GM18909 (cell line): ENCODE measurements around the gene YOD1.

Experiments used
- ATAC-seq: cut with Tn5 transposase; IDR thresholded peaks from one replicate; pipeline ENCODE4 v1.9.1; 2021; ENCODE audit warnings: mild to moderate bottlenecking; ENCODE audit not compliant: unreplicated experiment, poor library complexity

YOD1 gene

GRCh38 chr1:207073906-207074820 is 23.2 kb upstream of the YOD1 start:
- no peak for ATAC-seq

GRCh38 chr1:207072233-207072632 is 21.2 kb upstream of the YOD1 start:
- ATAC-seq = no peak

- ATAC-seq = no peak
Observed at GRCh38 chr1:207071426-207071825, 20.4 kb upstream of the YOD1 start.

DNA sequence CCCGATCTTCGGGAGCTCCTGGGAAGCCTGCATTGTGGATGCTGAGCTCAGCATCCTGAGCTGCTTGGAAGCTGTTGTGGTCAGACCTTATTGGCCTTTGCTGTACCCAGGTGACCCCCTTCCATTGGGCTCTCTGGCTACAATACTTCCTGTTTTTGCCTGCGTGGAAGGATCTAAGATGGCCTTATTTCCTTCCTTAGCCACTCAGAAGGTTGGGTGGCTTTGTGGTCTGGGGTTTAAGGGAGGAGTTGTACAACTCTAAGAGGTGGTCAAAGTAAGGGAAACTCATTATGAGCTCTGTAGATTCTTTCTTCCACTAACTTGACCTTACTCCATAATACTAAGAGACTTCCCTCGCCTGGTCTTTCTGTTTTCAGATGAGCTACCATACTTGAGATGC is 19.8 kb upstream of the YOD1 start:
- ATAC-seq = no peak

GRCh38 chr1:207069858-207070506 is 19.0 kb upstream of the YOD1 start:
- no peak for ATAC-seq

GRCh38 chr1:207069061-207069460 is 18.1 kb upstream of the YOD1 start:
- ATAC-seq = no peak

GRCh38 chr1:207067665-207068064 is 16.7 kb upstream of the YOD1 start:
- ATAC-seq = no peak

DNA sequence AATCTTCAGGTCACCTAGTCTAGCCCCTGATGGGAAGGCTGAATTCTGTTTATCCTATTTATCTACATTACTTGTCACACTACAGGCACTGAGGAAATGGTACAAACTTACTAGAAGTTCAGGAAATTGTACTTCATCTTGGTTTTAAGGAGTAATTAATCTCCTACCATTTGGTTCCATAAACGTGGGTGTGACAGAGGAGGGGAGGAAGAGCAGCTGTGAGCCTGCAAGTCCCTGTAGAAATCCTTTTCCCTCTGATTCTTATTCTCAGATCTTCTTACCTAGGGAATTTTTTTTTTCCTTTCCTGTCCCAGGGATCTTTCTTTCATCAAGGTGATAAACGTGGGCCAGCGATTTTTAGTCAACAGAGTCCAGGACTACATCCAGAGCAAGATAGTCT is 16.2 kb upstream of the YOD1 start:
- no peak for ATAC-seq

DNA sequence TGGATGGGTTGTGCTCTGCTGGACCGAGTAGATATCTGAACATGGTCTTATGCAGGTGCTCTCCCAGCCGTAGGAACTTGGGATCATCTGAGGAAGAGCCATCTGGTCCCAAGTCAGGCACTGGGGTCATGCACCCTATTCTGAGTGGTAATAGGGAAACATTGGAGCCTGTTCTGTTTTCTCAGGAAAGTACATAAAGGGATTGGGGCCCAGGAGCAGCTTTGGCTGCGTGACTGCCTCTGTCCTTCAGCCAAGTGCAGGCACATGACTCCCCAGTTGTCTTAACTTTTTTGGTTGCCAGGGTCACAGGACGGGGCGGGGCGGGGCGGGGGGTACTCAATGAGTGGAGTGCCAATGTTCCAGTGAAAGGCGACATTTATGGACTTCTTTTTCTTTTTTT is 13.6 kb upstream of the YOD1 start:
- ATAC-seq = no peak

DNA sequence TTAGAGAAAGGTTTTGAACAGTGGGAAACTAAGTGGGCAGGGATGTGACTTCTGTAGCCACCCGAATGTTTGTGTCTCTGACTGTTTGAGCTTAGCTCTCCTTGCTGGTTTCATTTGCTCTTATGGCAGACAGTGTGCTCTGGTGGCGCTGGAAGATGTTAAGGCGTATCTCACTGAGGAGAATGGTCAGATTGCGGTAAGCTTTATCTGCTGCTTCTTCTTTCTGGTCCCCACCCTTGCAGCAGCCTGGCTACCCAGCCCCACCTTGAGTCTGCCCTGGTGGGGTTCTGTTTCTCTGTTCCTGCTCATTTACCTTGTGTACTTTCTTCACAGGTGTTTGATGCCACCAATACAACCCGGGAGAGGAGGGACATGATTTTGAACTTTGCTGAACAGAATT is 12.0 kb upstream of the YOD1 start:
- no peak for ATAC-seq

DNA sequence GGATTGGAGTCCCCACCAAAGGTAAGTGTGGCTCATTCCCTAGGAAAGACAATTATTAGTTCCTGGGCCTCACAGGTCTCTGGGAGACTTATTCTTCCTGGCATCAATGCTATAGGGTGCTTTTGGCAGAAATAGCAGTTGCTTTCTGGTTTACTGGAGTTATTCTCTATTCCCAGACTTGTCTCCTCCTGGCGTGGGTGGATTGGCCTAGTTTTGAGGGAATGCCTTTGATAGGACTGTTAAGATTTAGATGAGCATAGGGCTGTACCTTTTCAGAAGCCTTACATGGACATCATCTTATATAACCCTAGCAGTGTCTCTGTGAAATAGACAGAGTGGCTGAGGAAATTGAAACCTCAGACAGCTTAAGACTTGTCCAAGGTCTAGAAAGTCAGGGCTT is 11.1 kb upstream of the YOD1 start:
- no peak for ATAC-seq

DNA sequence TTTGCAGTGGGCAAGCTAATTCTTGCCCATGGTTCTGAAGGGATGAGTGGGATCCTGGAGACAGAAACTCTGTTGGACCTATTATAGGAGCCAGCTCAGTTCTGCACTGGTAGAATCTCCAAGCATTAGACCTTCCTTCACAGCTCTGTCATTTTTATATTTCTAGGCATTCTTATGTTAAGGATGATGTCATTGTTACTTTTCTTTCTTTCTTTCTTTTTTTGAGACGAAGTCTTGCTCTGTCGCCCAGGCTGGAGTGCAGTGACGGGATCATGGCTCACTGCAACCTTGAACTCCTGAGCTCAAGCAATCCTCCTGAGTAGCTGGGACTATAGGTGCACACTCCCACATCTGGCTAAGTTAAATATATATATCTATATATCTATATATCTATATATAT is 9.6 kb upstream of the YOD1 start:
- no peak for ATAC-seq

- ATAC-seq = no peak
Observed at GRCh38 chr1:207059881-207060280, 8.9 kb upstream of the YOD1 start.

- ATAC-seq = no peak
Observed at GRCh38 chr1:207058878-207059867, 8.2 kb upstream of the YOD1 start.

GRCh38 chr1:207058252-207058651 is 7.2 kb upstream of the YOD1 start:
- ATAC-seq = no peak

- ATAC-seq = no peak
Observed at GRCh38 chr1:207056673-207057072, 5.7 kb upstream of the YOD1 start.

DNA sequence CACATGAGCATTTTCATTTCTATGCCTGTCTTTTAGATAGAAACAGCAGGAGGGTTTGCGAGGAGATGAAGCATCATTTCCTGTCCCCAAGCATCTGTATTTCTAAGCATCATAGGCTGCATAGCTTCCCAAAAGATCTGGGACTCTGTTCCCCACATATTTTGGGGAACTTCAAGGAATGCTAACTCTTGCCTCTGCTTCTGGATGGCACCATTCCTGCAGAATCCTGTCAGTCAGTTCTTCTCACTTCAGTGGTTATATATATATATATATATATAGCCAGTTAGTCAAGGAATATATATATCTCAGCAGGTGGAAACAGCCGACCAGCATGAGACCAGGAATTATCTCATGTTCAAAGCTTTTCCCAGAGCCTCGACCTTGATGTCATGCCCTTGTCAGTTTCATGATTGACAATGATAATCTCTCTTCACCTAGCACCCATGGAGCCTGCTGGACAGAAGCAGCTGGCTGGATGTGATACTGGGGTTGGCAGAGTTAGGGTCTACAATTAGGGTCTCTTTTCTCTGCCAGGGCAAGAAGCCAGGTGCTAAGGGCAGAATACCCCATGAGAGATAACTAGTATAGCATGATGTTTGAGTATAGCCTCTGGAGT is 4.5 kb upstream of the YOD1 start:
- ATAC-seq = no peak

DNA sequence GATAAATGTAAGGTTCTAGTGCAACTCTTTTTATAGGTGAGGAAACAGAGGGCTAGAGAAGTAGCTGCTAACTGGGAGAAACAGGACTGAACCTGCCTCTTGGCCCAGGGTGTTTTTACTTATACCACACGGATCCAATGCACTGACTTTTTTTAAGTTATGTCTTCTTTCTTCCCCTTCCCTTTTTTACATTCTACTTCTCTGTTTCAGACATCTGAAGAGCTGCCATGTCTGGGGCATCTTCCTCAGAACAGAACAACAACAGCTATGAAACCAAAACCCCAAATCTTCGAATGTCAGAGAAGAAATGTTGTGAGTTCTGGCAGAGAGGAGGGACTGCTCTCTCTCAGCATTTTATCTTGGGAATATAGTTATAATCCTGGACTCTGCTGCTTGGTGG is 3.5 kb upstream of the YOD1 start:
- ATAC-seq = no peak

DNA sequence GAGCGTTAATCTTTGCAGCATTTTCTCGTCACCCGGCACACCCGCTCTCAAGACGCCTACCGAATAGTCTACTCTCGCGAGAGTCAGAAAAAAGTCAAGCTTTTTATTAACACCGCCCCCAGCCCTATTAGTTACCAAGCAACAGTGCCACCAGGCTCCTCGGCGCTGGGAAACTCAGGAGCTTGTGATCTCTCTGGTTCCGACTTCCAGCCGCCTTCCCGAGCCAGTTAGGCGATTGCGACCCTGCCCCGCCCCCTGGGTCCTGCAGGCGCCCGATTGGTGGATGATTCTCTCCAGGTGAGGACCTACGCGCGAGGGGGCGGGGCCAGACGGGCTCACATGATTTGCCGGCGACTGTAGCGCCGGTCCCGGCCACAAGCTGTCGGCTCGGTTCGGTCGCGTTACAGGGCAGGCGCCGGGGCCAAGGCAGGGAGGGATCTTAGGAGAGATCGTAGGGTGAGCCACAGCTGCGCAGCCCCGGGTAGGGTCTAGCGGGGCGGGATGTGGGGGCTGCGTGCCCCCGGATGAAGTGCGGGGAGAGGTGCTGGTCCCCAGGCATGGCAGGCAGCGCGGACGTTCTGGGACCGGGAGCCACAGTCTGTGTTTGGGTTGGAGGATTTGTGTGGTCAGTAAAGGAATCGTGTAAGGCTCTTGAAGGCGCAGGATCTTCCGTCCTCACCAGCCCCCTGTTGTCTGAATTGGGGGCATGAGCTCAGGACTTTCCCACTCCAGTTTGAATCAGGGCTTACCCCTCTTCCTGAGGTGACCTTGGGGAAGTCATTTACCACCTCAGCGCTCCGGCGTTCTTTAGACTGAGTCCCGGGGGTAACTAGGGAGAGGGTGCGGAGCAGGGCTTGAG is 2.1 kb upstream of the YOD1 start, which contains the start of gene PFKFB2:
Gene PFKFB2, plus strand, starts transcription at position 365 of the 859 bp plus-strand sequence. CDS start 1,443 bp downstream, outside the sequence.
- peak; percentile 85 for ATAC-seq
